OCI-LY3 (cell line): ENCODE data around the gene USB1.

Experiments
- EZH2phosphoT487 ChIP-seq: fragments of 200-600 bp; shearing (Covaris generic); IDR thresholded peaks from 2 replicates; pipeline ENCODE4 v1.6.1; 2018; ENCODE audit warnings: antibody characterized with exemption, mixed run types, low read depth
- TF ChIP-seq, protein P1 (sequence below): fragments of 200-600, 300-600 bp; sonication (generic); IDR thresholded peaks from 2 replicates; pipeline ENCODE4 v1.5.1; 2014; ENCODE audit warnings: antibody characterized with exemption, low read length, low read depth

DNA sequence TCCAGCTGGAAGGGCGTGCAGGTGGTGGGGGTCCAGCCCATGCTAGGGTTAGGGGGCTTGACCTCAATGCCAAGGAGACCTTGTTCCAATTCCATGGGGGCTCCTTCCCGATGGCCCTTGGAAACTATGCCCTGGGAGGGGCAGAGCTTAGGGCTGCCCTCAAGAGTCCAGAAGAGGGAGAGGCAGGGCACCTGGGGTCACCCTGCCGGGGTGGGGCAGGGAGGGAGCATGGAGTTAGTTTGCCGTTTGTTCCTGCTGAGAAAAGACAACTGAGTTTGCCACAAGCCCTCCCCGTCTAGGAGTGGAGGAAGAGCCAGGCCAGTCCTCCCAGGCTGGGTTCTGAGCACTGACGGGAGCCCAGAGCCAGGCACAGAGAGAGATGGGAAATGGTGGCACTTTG is 45.7 kb downstream of the USB1 start:
- TF ChIP-seq, protein P1, sequence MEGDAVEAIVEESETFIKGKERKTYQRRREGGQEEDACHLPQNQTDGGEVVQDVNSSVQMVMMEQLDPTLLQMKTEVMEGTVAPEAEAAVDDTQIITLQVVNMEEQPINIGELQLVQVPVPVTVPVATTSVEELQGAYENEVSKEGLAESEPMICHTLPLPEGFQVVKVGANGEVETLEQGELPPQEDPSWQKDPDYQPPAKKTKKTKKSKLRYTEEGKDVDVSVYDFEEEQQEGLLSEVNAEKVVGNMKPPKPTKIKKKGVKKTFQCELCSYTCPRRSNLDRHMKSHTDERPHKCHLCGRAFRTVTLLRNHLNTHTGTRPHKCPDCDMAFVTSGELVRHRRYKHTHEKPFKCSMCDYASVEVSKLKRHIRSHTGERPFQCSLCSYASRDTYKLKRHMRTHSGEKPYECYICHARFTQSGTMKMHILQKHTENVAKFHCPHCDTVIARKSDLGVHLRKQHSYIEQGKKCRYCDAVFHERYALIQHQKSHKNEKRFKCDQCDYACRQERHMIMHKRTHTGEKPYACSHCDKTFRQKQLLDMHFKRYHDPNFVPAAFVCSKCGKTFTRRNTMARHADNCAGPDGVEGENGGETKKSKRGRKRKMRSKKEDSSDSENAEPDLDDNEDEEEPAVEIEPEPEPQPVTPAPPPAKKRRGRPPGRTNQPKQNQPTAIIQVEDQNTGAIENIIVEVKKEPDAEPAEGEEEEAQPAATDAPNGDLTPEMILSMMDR, result no peak
- no peak for TF ChIP-seq EZH2phosphoT487
